ENCODE measurements around the gene RSAD2. TPM values are rescaled to one million over a fixed set of nuclear protein-coding genes. Genes with fewer than 3 reads are reported as not detected.
A peak's percentile ranks its signal among the peaks of the same experiment; 100 is the strongest.

The RSAD2 gene
- total and polyA plus RNA-seq, 9 of the 15 experiments (the other 6 are each of a cell fraction or from before 2014, with no cell fraction given) = 0.15 to 1.4 (median 0.28) TPM

- TF ChIP-seq KDM5B (IDR thresholded peaks at IDR 0.05; ENCODE audit: insufficient replicate concordance, low read depth, low read length) = no peak
- TF ChIP-seq ZNF695 (CRISPR knock-in tag; IDR thresholded peaks at IDR 0.05) = no peak
- no peak for TF ChIP-seq KDM4B (IDR thresholded peaks at IDR 0.05; ENCODE audit: borderline replicate concordance in 2 of 2, low read depth in 1 of 2)
- no peak for TF ChIP-seq SRSF3 (IDR thresholded peaks at IDR 0.05; ENCODE audit: insufficient read depth, low read length)
- no peak for TF ChIP-seq EHMT2 (IDR thresholded peaks at IDR 0.05)
- TF ChIP-seq CBFA2T2 (conservative IDR thresholded peaks at IDR 0.05) = peak; percentile 46; the same call in 1 of the 2 replicates
- no peak for TF ChIP-seq USF1 (CRISPR knock-in tag; IDR thresholded peaks at IDR 0.05)
- no peak for TF ChIP-seq CEBPZ (IDR thresholded peaks at IDR 0.05; ENCODE audit: borderline replicate concordance, low read depth, low read length)
- peak; percentile 67 for TF ChIP-seq EP300 (IDR thresholded peaks at IDR 0.05; ENCODE audit: low read length)
- no peak for TF ChIP-seq PBX2 (CRISPR knock-in tag; IDR thresholded peaks at IDR 0.05; ENCODE audit: low read depth)
- TF ChIP-seq PBX2 (tag; conservative IDR thresholded peaks at IDR 0.05; ENCODE audit: low read depth) = no peak
- TF ChIP-seq BMI1 (IDR thresholded peaks at IDR 0.05; ENCODE audit: low read length) = no peak
- no peak for TF ChIP-seq HDAC3 (IDR thresholded peaks at IDR 0.05; ENCODE audit: borderline replicate concordance, partially characterized antibody)
- peak; percentile 50; the same call in 1 of the 2 replicates for TF ChIP-seq TCF3 (CRISPR knock-in tag; IDR thresholded peaks at IDR 0.05)
- no peak for TF ChIP-seq HMGXB4 (CRISPR knock-in tag; IDR thresholded peaks at IDR 0.05)
- TF ChIP-seq NR2C1 (IDR thresholded peaks at IDR 0.05) = no peak
- TF ChIP-seq NR2C1 (tag; IDR thresholded peaks at IDR 0.05) = no peak
- no peak for TF ChIP-seq POLR2AphosphoS5 (IDR thresholded peaks at IDR 0.05; ENCODE audit: control insufficient read depth, insufficient read depth, low read depth, low read length)
- TF ChIP-seq ETV1 (tag; conservative IDR thresholded peaks at IDR 0.05; ENCODE audit: low read depth) = no peak
Measured at GRCh38 chr2:6883448-6884122, 6.0 kb downstream of the RSAD2 start (continued).
